ENCODE data around the gene INHBE.

The INHBE gene

GRCh38 chr12:57461917-57462250 is 6.8 kb downstream of the INHBE start:
- no peak for DNase-seq

DNA sequence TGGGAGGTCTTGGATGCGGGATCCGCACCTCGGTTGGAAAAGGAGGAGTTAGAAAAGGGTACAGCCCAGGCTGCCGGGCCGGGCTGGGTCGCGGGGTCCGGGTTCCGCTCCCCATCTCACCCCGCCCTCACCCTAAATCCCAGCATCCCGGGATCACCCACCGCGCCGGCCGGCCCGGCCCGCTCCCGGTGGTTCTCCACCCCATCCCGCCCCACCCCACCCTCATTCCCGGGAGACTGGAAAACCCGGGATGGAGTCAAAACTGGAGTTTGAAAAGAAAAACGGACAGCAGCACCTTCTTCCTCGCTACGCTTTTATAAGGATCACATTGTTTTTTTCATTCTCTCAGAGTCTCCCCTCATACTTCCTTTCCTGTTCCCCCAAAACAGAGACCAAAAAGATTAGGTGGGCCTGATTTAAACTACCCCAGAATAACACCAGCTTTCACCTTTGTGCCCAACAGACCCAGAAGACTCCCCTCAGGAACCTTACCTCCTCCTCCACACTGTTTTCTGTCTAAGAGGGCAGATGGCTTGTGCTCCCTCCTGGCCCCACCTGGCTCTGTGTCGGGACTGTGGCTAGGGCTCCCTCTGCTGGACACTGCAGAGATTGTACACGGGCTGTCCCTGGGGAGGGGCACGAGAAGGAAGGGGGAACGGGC is 7.3 kb downstream of the INHBE start:
- DNase-seq: peak; percentile 39

DNA sequence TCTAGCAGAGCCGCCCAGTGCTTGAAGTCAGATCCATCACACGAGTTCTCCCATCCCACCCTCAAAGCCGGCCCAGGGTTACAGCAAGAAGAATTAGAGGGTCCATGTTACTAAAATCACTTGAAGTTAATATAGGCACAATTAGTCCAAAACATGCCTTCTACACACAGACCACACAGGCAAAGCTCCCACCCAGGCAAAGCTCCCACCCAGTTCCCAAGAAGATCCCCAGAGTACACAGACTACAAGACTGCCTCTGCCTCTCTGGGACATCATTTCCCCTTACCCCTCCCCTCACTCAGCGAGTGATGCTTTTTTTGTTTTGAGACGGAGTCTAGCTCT is 7.8 kb downstream of the INHBE start:
- no peak for DNase-seq

DNA sequence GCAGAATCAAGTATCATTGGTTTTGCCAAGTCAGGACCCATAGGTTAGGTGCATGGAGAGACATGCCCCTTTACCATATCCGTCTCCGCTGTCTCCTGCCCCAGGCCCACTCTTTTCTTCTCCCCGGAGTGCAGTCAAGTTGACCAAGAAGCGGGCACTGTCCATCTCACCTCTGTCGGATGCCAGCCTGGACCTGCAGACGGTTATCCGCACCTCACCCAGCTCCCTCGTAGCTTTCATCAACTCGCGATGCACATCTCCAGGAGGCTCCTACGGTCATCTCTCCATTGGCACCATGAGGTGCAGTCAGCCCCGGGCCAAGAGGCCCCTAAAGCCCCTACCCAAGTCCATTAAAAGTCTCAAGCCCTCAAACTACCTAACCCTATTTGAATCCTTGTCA is 9.5 kb downstream of the INHBE start:
- no peak for DNase-seq

- DNase-seq: no peak
Observed at GRCh38 chr12:57465030-57465746, 10.1 kb downstream of the INHBE start.

DNA sequence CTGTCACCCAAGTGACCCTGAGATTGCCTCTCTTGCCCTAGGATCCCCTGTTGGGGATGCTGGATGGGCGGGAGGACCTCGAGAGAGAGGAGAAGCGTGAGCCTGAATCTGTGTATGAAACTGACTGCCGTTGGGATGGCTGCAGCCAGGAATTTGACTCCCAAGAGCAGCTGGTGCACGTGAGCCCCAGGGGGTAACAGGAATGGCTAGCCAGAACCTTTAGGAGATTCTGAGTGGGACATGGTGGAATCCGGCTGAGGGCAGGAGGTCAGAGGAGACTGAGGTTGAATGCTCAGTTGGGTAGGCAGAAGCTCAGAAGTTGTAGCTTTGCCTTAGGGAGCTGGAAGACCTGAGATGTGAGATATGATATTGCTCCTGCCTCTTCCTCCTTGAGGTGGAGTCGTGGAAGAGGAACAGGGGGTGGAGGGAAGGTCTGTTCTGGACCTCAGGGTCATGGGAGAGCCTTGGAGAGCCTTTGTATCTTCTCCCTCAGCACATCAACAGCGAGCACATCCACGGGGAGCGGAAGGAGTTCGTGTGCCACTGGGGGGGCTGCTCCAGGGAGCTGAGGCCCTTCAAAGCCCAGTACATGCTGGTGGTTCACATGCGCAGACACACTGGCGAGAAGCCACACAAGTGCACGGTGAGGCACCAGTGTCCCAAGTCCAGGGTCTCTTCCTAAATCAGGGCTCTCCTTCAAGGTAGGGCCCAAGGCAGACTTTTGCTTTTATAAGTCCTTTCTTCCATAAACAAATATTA is 10.8 kb downstream of the INHBE start:
- DNase-seq: no peak

DNA sequence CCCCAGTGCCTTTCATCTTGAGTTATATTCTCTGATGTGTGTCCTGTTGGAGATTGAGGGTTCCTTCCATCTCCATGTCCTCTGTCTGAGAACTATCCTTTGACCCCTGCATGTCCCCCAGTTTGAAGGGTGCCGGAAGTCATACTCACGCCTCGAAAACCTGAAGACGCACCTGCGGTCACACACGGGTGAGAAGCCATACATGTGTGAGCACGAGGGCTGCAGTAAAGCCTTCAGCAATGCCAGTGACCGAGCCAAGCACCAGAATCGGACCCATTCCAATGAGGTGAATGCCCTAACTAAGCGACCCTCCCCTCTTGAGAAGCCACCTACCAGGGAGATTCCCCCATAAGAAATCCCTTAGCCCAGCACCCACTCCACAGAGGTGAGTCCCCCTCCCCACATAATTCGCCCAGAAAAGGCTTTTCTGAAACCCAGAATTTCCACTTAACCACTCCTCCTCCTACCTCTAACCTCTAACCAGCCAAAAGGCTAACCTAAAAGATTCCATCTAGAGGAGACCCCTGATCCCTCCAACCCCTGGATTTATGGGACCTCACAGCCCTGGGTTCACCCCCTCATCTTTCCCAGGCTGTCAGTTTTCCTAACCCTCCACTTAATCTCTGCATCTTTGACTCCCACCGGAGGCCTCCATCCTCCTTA is 12.2 kb downstream of the INHBE start:
- DNase-seq: no peak

GRCh38 chr12:57467915-57468314 is 12.8 kb downstream of the INHBE start:
- DNase-seq: no peak

GRCh38 chr12:57469296-57470164 is 14.4 kb downstream of the INHBE start:
- no peak for DNase-seq

- DNase-seq: no peak
Observed at GRCh38 chr12:57470286-57470969, 15.3 kb downstream of the INHBE start.

GRCh38 chr12:57470970-57471656 is 16.0 kb downstream of the INHBE start:
- DNase-seq: no peak

DNA sequence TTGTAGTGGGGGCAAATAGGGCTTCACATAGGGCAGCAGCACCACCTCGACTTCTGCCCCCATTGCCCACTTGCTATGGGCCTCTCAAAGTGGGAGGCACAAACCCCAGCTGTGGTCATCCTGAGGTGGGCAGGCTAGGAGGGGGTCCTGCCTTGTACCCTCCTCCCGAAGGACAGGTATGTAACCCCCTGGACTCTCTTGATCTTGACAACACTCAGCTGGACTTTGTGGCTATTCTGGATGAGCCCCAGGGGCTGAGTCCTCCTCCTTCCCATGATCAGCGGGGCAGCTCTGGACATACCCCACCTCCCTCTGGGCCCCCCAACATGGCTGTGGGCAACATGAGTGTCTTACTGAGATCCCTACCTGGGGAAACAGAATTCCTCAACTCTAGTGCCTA is 16.6 kb downstream of the INHBE start:
- DNase-seq: no peak

GRCh38 chr12:57472391-57472790 is 17.3 kb downstream of the INHBE start:
- no peak for DNase-seq

GRCh38 chr12:57473392-57473791 is 18.3 kb downstream of the INHBE start:
- no peak for DNase-seq

- no peak for DNase-seq
Observed at GRCh38 chr12:57473886-57474285, 18.8 kb downstream of the INHBE start.

DNA sequence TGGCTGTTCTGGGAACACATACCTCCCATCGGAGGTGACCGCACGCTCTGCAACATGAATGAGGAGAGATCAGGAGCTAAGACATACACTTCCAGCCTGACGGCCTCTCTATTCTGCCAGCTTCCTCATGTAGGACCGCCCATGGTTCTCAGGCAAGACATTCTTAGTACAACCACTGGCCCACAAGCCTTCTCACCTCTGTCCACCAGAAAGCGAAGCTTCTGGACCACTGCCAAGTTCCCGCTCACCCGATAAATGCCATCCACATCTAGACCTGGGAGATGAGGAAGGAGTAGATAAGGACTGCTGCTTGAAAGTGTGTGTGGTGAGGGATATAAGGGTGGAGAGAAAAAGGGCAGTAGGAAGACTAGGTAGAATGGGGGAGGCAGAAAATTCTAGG is 19.3 kb downstream of the INHBE start:
- no peak for DNase-seq

- DNase-seq: no peak
Observed at GRCh38 chr12:57474862-57475261, 19.8 kb downstream of the INHBE start.

DNA sequence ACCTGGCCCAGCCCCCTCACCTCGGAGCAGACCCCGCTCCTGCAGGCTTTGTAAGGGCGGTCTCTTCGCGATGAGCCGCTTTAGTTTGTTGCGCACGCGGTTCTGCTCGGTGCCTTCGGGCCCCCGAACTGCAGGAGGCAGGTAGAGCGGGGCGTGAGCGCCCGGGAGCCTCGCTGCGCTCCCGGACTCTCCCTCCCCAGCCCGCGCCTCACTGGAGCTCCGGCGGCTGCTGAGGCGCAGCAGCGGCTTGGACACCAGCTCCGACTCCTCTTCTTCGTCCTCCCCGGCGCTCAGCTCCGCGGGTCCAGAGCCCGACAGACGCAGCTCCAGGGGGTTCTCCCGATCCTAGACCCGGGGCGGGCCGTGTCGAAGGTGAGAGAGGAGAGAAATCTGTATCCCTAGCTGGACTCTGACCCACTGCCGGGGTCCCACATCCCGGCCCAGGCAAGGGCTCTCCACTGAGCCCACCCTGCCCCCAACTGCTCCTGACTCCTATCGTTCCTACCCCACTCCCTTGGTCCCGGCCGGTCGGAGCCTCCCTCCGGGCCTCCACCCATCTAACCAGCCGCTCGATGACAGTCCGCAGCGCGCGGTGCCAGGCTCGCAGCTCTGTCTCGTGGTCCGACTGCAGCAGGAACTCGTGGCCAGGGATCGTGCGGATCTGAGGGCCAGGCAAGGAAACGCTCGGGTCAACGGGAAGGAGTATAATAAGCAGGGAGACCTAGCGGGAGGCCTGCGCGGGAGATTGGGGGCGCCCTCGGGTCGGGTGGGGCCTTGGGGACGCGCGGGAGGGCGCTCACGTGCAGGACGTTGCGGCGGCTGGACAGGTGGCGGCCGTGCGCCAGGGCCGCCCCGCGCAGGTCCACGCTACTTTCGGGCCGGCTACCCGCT is 20.4 kb downstream of the INHBE start:
- no peak for DNase-seq

- no peak for DNase-seq
Observed at GRCh38 chr12:57476162-57476992, 21.3 kb downstream of the INHBE start.
